SK-N-SH (cell line): ENCODE measurements around the gene FAM217A. TPM values are rescaled to one million over a fixed set of nuclear protein-coding genes. Genes with fewer than 3 reads are reported as not detected.

Experiments used
- CTCF ChIA-PET: fragments of 300-600, 350-600 bp; formaldehyde crosslinking; extraction: SDS; loops from one replicate; lab custom pipeline; 2021; lab: Yijun Ruan, JAX
- POLR2A ChIA-PET: fragments of 350-600 bp; sonication (Branson Sonifier 250); formaldehyde crosslinking; extraction: SDS; loops from one replicate; lab custom pipeline; 2020; ENCODE audit warnings: antibody characterized with exemption, inconsistent platforms; lab: Yijun Ruan, JAX
- DNase-seq: peaks from one replicate; pipeline ENCODE4 v3.0.0; 2012
- H2AFZ ChIP-seq: fragments of 200-600 bp; sonication (generic); 2 replicates; pipeline ENCODE4 v1.8.1; 2016; ENCODE audit warnings: antibody characterized with exemption, mild to moderate bottlenecking, low read depth
- H3F3A ChIP-seq: fragments of 200-600 bp; sonication (generic); replicated peaks from 2 replicates; pipeline ENCODE3; 2016; ENCODE audit warnings: antibody characterized with exemption, mild to moderate bottlenecking; ENCODE audit not compliant: insufficient read depth
- H3K27ac ChIP-seq, 2 experiments: fragments of 200-500 bp in 1 of 2; fragments of 200-600 bp in 1 of 2; sonication (Bioruptor generic) in 1 of 2; sonication (generic), shearing (Covaris generic) in 1 of 2; 2 replicates each; pipeline versions ENCODE4 v1.5.1 to v1.6.1; 2014 to 2016; ENCODE audit warnings: low read depth in 2 of 2, inconsistent platforms in 1 of 2, low read length in 1 of 2, mild to moderate bottlenecking in 1 of 2, mixed read lengths in 1 of 2
- H3K27me3 ChIP-seq: fragments of 200-600 bp; sonication (generic), shearing (Covaris generic); 2 replicates; pipeline ENCODE4 v1.6.1; 2016; ENCODE audit warnings: mixed run types; ENCODE audit not compliant: insufficient read depth
- H3K36me3 ChIP-seq, 2 experiments: fragments of 200-500 bp in 1 of 2; fragments of 200-600 bp in 1 of 2; sonication (Bioruptor generic) in 1 of 2; sonication (generic) in 1 of 2; replicated peaks in 1 of 2; 2 replicates each; pipeline versions ENCODE3 to v1.5.1; 2014 to 2016; ENCODE audit warnings: low read length in 1 of 2, mild to moderate bottlenecking in 1 of 2; ENCODE audit not compliant: insufficient read depth in 2 of 2, control insufficient read depth in 1 of 2
- H3K4me1 ChIP-seq, 2 experiments: fragments of 200-500 bp in 1 of 2; fragments of 200-600 bp in 1 of 2; sonication (Bioruptor generic) in 1 of 2; sonication (generic), shearing (Covaris generic) in 1 of 2; 2 replicates each; pipeline versions ENCODE4 v1.5.1 to v1.6.1; 2014 to 2016; ENCODE audit warnings: low read depth in 1 of 2, low read length in 1 of 2, mixed run types in 1 of 2; ENCODE audit not compliant: insufficient read depth in 2 of 2, control insufficient read depth in 1 of 2
- H3K4me2 ChIP-seq: fragments of 200-600 bp; sonication (generic), shearing (Covaris generic); 2 replicates; pipeline ENCODE4 v1.6.1; 2017; ENCODE audit warnings: mixed run types
- H3K4me3 ChIP-seq, 2 experiments: fragments of 200-500 bp in 1 of 2; fragments of 200-600 bp in 1 of 2; sonication (Bioruptor generic) in 1 of 2; sonication (generic), shearing (Covaris generic) in 1 of 2; 2 replicates each; pipeline versions ENCODE4 v1.5.1 to v1.8.1; 2014 to 2016; ENCODE audit warnings: low read depth in 2 of 2, inconsistent platforms in 1 of 2, low read length in 1 of 2, mild to moderate bottlenecking in 1 of 2, mixed read lengths in 1 of 2, moderate library complexity in 1 of 2
- H3K79me2 ChIP-seq: fragments of 200-600 bp; sonication (generic); 2 replicates; pipeline ENCODE4 v1.8.1; 2017; ENCODE audit warnings: mild to moderate bottlenecking; ENCODE audit not compliant: insufficient read depth
- H3K9ac ChIP-seq: fragments of 200-600 bp; sonication (generic); 2 replicates; pipeline ENCODE4 v1.6.1; 2017; ENCODE audit warnings: mixed run types
- H3K9me2 ChIP-seq: fragments of 200-600 bp; sonication (generic); 2 replicates; pipeline ENCODE4 v1.6.1; 2017; ENCODE audit warnings: mixed run types
- H3K9me3 ChIP-seq: fragments of 200-600 bp; sonication (generic); 2 replicates; pipeline ENCODE4 v1.6.1; 2017; ENCODE audit warnings: mixed run types, mild to moderate bottlenecking, moderate library complexity
- H4K20me1 ChIP-seq: fragments of 200-600 bp; sonication (generic); 2 replicates; pipeline ENCODE4 v1.6.1; 2017; ENCODE audit warnings: mild to moderate bottlenecking, mixed run types; ENCODE audit not compliant: insufficient read depth
- CHD2 ChIP-seq: fragments of 150-350 bp; IDR thresholded peaks from 2 replicates; pipeline ENCODE4 v1.6.1; 2018; ENCODE audit warnings: low read length; ENCODE audit not compliant: partially characterized antibody
- EP300 ChIP-seq, 2 experiments: IDR thresholded peaks; 2 replicates each; pipeline versions ENCODE4 v1.4.0 to v1.6.1; 2012; ENCODE audit warnings: borderline replicate concordance in 1 of 2, low read depth in 1 of 2, low read length in 1 of 2
- FOSL2 ChIP-seq: IDR thresholded peaks from 2 replicates; pipeline ENCODE4 v1.4.0; 2012; ENCODE audit warnings: low read depth, mild to moderate bottlenecking, moderate library complexity, borderline replicate concordance
- NRF1 ChIP-seq: IDR thresholded peaks from 2 replicates; pipeline ENCODE4 v1.6.1; 2012; ENCODE audit warnings: low read depth, mild to moderate bottlenecking, low read length
- PBX3 ChIP-seq: IDR thresholded peaks from 2 replicates; pipeline ENCODE4; 2012
- POLR2AphosphoS5 ChIP-seq: IDR thresholded peaks from 2 replicates; pipeline ENCODE4 v1.6.1; 2012; ENCODE audit warnings: low read depth, low read length
- RAD21 ChIP-seq: IDR thresholded peaks from 2 replicates; pipeline ENCODE4 v1.6.1; 2012; ENCODE audit warnings: mild to moderate bottlenecking, low read length
- REST ChIP-seq: IDR thresholded peaks from 2 replicates; pipeline ENCODE4 v1.6.1; 2012; ENCODE audit warnings: mild to moderate bottlenecking, low read depth, low read length, moderate library complexity
- whole genome bisulfite sequencing: methylation state at CpG from one replicate; pipeline ENCODE4 v1.1.6; 2017; ENCODE audit warnings: low lambda C conversion rate; 5-methylcytosine and 5-hydroxymethylcytosine counted together
- polyA plus RNA-seq, 3 experiments: library from polyadenylated mRNA; depleted of rRNA; stranded (reverse); fragments of >200 nt; gene quantifications; 2 replicates each; pipeline ENCODE4 v1.2.3, GENCODE V29; 2012

Gene FAM217A
- polyA plus RNA-seq, 1 of the 3 experiments (the other 2 are of a cell fraction) = not detected

GRCh38 chr6:4039348-4039747 is 39.6 kb downstream of the FAM217A start:
- peaks cover 20% of the 10 kb centered on the region for H4K20me1 ChIP-seq
- WGBS = 100% methylated on average over 1 of the region's 1 CpG
- peaks cover 6% of the 10 kb centered on the region for H3F3A ChIP-seq
- no peak overlapping the region for H2AFZ ChIP-seq
- H3K9me3 ChIP-seq = no peaks in the 10 kb centered on the region
- 0 out of 4 replicates have a peak, but pooled peaks cover 0 to 2% of the 10 kb centered on the region in 2 experiments for H3K4me1 ChIP-seq
- no peak overlapping the region for H3K4me3 ChIP-seq
- DNase-seq = no peak
- CTCF ChIA-PET = interaction anchor here (0.9 kb wide), 1 partner anchor 117 kb away, joined by 3 read pairs; no protein-coding TSS in a partner anchor
- H3K4me2 ChIP-seq = no peak overlapping the region
- no peak overlapping the region for H3K27ac ChIP-seq
- H3K27me3 ChIP-seq = no peaks in the 10 kb centered on the region
- peaks cover 63 to 69% of the 10 kb centered on the region in 2 experiments for H3K36me3 ChIP-seq
- no peak overlapping the region for H3K9ac ChIP-seq
- H3K9me2 ChIP-seq = no peaks in the 10 kb centered on the region
- POLR2A ChIA-PET = no interaction called here
- peaks cover 81% of the 10 kb centered on the region for H3K79me2 ChIP-seq
- TF ChIP-seq POLR2AphosphoS5 = no peak
- TF ChIP-seq NRF1 = no peak
- no peak for TF ChIP-seq EP300 (IDR thresholded peaks at IDR 0.05; ENCODE audit: borderline replicate concordance in 1 of 2, low read depth in 1 of 2, low read length in 1 of 2)
- TF ChIP-seq PBX3 = no peak

GRCh38 chr6:4036581-4036980 is 42.4 kb downstream of the FAM217A start:
- no peak overlapping the region for H3K9ac ChIP-seq
- peaks cover 59 to 68% of the 10 kb centered on the region in 2 experiments for H3K36me3 ChIP-seq
- ChIA-PET CTCF (interaction anchor here (1.4 kb wide), 1 partner anchor 8 kb away, joined by 3 read pairs; no protein-coding TSS in a partner anchor), POLR2A (no interaction called here)
- DNase-seq = no peak
- 98% methylated on average over 4 of the region's 5 CpGs for WGBS
- TF ChIP-seq CHD2 = no peak
- no peak for TF ChIP-seq REST
- TF ChIP-seq FOSL2 = no peak
- TF ChIP-seq RAD21 = no peak
- H3K27ac ChIP-seq = no peak overlapping the region
- no peak overlapping the region for H3K4me2 ChIP-seq
- no peaks in the 10 kb centered on the region for H3K9me3 ChIP-seq
- no peaks in the 10 kb centered on the region for H3K27me3 ChIP-seq
- H3F3A ChIP-seq = peaks cover 1% of the 10 kb centered on the region
- H3K4me1 ChIP-seq = peaks cover 2 to 9% of the 10 kb centered on the region in 2 experiments; a peak in 1 of 4 replicates
- H3K9me2 ChIP-seq = no peaks in the 10 kb centered on the region
- H4K20me1 ChIP-seq = peaks cover 32% of the 10 kb centered on the region
- H2AFZ ChIP-seq = no peak overlapping the region
- H3K79me2 ChIP-seq = peaks cover 96% of the 10 kb centered on the region
- no peak overlapping the region for H3K4me3 ChIP-seq
